Stimulated activated CD8-positive, alpha-beta memory T cell treated with anti-CD3 and anti-CD28 coated beads, Interleukin-7, amount 100 ng/mL, for 1 hour (primary cell): Measurements from ENCODE around the gene PJA2.
"Not testable (repeated sequence)": the region's sequence is repeated elsewhere in the genome, so short reads cannot be mapped to it uniquely, and the experiment has no call there.

Experiments used
- DNase-seq, 2 donors: peaks; one replicate each; pipeline ENCODE4 v3.0.0-alpha.2; 2020; ENCODE audit warnings: low read depth in 2 of 2

PJA2 gene

DNA sequence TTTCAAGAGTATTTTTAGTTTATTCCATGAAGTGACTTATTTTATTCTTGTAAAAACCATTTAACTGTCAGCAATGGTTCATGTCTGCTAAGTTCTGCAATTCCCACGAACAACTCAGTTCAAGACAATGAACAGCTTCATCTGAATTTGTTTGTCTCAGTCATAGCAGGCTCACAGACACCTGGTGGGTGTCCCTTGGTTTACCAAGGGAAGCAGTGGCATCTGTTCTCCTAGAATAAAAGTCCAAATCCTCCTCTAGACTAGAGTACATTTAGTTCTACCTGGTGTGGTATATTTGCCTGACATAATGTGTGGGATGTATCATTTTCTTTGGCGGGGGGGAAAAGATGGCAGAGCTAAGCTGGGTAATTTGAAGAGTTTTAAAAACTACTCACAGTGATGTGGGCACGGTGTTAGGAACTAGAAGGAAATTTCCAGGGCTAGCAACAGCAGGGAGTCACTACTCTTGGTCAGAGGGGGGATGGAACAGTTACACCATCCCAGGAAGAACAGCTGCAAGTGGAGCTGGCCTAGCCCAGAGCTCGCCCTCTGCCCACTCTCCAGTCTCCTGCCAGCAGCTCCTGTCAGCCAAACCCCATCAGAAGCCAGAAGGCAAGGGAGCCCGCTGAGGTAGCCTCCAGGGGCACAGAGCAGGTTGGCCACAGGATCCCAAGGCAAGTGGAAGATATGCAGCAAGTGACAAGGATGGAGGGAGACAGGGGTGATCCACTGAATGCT, 100.3 kb downstream of the PJA2 start:
- DNase-seq: no peak

DNA sequence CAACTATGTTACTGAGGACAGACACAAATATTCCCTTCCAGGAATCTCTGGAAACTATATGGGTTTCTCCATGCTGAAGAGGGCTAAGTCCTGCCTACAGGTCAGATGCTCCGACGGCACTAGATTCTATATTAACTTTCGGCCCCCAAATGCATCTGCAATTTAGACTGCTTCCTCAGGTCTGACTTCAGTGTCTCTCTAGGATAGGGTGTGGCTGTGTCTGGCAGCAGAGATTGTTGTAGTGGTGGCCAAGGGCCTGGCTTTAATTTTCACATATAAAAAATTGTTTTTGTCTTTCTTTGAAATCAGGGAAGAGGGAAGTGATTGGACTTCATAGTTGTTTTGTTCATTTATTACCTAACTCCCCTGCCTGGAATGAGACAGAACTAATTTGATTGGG, 101.8 kb downstream of the PJA2 start:
- no peak for DNase-seq

GRCh38 chr5:109307456-109307855, 102.3 kb downstream of the PJA2 start:
- DNase-seq: no peak

DNA sequence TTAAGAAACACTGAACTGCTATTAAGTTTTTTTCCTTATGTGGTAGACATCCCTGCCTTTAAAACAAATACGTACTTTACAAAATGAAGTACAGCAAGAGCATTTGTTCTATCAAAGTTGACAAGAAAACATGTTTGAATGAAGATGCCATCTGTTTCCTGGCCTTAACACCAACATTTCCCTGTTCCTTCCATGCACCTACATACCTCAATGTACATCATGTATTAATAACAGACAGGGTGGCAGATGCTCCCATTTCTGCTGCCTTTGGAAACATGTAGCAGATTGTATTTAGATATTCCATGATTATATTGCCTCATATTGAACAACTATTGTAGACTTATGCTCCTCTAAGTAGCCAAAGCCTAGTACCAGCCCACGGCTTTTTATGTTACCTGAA, 104.4 kb downstream of the PJA2 start:
- no peak for DNase-seq

GRCh38 chr5:109304309-109304708, 105.5 kb downstream of the PJA2 start:
- no peak for DNase-seq

- DNase-seq: no peak
These were observed 109.4 kb downstream of the PJA2 start for GRCh38 chr5:109300367-109300766.

DNA sequence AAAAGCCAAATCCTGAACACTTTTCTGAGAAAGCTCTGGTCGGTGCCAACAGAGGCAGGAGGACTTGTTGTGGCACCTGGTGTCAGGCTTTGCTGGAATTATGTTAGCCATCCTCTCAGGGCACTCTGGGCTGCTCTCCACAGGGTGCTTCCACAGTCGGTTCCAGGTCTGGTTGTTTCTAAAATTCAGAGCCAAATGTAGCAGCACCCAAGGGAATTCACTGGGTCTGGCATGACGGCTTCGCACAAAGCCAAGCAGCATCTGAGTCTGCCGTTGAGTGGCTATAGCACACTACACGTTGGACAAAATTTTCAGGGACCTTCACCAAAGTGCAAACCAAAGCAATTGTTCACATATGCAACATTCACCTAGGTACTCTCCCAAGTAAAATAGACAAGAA, 110.2 kb downstream of the PJA2 start:
- no peak for DNase-seq

DNA sequence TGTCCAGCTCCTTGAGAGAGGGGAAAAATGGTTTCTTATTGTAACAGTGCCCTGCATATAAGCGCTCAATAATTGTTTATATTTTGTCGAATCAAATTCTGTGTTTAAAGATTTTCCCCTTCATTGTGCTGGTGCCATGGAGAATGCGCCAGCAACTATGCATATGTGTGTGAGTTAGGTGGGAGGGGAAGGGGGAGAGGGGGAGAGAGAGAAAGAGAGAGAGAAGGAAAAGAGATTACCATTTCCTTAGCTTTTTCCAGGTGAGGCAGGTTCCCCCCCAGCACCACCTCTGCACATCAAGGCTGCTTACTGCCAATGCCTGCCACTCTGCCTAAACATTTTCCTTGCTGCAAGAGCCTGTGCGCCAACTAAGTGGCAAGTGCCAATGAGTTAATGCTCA, 111.0 kb downstream of the PJA2 start:
- no peak for DNase-seq

DNA sequence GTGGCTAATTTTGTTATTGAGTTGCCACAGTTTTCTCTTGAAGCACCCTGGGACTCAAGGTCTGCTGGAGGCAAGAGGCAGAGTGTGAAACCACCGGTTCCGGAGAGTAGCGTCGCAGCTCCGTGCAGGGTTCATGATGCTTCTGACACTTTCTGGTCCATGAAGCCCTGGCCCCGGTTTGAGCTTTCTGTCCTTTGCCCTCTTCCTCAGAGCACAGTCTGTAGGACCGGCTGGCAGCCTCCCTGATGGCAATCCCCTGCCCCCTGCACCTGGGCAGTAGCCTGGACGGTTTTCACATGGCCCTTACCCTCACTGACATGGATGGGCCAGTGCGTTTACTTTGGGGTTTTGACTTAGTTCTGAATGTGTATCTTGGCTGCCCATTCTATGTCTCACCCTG, 111.9 kb downstream of the PJA2 start:
- no peak for DNase-seq

- DNase-seq: no peak
These were observed 118.7 kb downstream of the PJA2 start for GRCh38 chr5:109291090-109291489.

DNA sequence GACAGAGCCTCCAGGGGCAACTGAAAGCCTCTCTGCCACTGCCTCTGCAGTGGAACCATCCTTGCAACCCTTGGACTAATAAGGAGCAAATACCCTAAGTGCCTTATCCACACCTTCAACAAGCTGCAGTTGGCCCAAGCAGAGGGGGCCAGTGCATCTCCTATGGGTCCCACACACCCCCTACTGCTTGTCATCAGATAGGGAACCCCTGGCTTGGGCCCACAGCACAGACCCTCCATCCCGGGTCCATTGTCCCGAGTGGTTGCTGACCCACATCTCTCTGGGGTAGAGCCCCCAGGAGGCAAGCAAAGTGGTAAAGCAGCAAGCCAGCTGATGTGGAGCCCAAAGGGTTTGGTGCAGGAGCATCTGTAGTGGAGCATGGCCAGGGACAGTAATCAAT, 119.5 kb downstream of the PJA2 start:
- no peak for DNase-seq

DNA sequence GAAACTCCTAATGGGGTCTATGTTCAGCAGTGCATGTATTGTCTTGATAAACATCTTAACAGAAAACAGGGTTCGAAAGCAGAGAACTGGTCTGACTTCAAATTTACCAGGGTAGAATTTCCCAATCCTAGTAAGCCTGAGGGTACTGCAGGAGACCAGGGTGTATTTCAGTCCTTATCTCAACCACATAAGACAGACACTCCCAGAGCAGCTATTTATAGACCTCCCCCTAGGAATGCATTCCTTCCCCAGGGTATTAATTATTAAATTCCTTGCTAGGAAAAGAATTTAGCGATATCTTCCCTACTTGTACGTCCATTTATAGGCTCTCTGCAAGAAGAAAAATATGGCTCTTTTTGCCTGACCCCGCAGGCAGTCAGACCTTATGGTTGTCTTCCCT, 123.1 kb downstream of the PJA2 start:
- DNase-seq: not testable (repeated sequence)
